Mesendoderm (in vitro differentiated cells): ENCODE data around the gene ARHGEF10L.

Experiments
- DNase-seq: peaks from one replicate; pipeline ENCODE4 v3.0.0; 2013
- H2AK5ac ChIP-seq: 2 replicates; pipeline ENCODE4 v1.6.1; 2013; ENCODE audit warnings: low read length, inconsistent platforms
- H2BK120ac ChIP-seq: 2 replicates; pipeline ENCODE4 v1.6.1; 2013; ENCODE audit warnings: low read depth, mild to moderate bottlenecking, low read length, moderate library complexity, mixed read lengths
- H2BK15ac ChIP-seq: replicated peaks from 2 replicates; pipeline ENCODE4 v1.6.1; 2013; ENCODE audit warnings: low read depth, mild to moderate bottlenecking, moderate library complexity
- H2BK5ac ChIP-seq: 2 replicates; pipeline ENCODE4 v1.6.1; 2013; ENCODE audit warnings: low read length, inconsistent platforms
- H3K18ac ChIP-seq: 2 replicates; pipeline ENCODE4 v1.6.1; 2013; ENCODE audit warnings: mild to moderate bottlenecking, low read length, mixed read lengths
- H3K23ac ChIP-seq: one replicate; pipeline ENCODE4 v1.6.1; 2013; ENCODE audit warnings: low read length
- H3K27ac ChIP-seq: 2 replicates; pipeline ENCODE4 v1.5.1; 2013; ENCODE audit warnings: low read depth, mild to moderate bottlenecking, inconsistent platforms, low read length, moderate library complexity
- H3K27me3 ChIP-seq: 2 replicates; pipeline ENCODE4 v1.6.1; 2013; ENCODE audit warnings: low read length, control low read depth, mild to moderate bottlenecking, inconsistent platforms; ENCODE audit not compliant: insufficient read depth, poor library complexity
- H3K36me3 ChIP-seq: 2 replicates; pipeline ENCODE4 v1.6.1; 2013; ENCODE audit warnings: low read length, inconsistent platforms; ENCODE audit not compliant: control insufficient read depth, insufficient read depth
- H3K4ac ChIP-seq: one replicate; pipeline ENCODE4 v1.6.1; 2013; ENCODE audit warnings: low read depth, mild to moderate bottlenecking, low read length, moderate library complexity
- H3K4me1 ChIP-seq: 2 replicates; pipeline ENCODE4 v1.6.1; 2013; ENCODE audit warnings: low read depth, low read length, inconsistent platforms; ENCODE audit not compliant: control insufficient read depth
- H3K4me2 ChIP-seq: 2 replicates; pipeline ENCODE4 v1.6.1; 2013; ENCODE audit warnings: low read length
- H3K4me3 ChIP-seq: 2 replicates; pipeline ENCODE4 v1.5.1; 2013; ENCODE audit warnings: mild to moderate bottlenecking, low read length
- H3K56ac ChIP-seq: one replicate; pipeline ENCODE4 v1.6.1; 2013; ENCODE audit warnings: low read length
- H3K79me1 ChIP-seq: 2 replicates; pipeline ENCODE4 v1.6.1; 2013; ENCODE audit warnings: low read length, inconsistent platforms
- H3K79me2 ChIP-seq: 2 replicates; pipeline ENCODE4 v1.6.1; 2013; ENCODE audit warnings: mild to moderate bottlenecking, low read length; ENCODE audit not compliant: control insufficient read depth, insufficient read depth
- H3K9ac ChIP-seq: 2 replicates; pipeline ENCODE4 v1.6.1; 2013; ENCODE audit warnings: low read length, inconsistent platforms
- H4K5ac ChIP-seq: one replicate; pipeline ENCODE4 v1.6.1; 2013; ENCODE audit warnings: low read length
- H4K8ac ChIP-seq: one replicate; pipeline ENCODE4 v1.6.1; 2013; ENCODE audit warnings: low read depth, mild to moderate bottlenecking, control low read depth, low read length, moderate library complexity
- WGBS: extraction: QIAGEN DNeasy Blood & Tissue Kit; methylation state at CpG from one replicate; pipeline ENCODE4 v1.1.7; 2013; ENCODE audit warnings: low lambda C conversion rate, missing lambda C conversion rate; ENCODE audit not compliant: insufficient coverage; ENCODE audit errors: extremely low coverage; 5-methylcytosine and 5-hydroxymethylcytosine counted together

Gene ARHGEF10L

GRCh38 chr1:17746920-17747319, 207.4 kb downstream of the ARHGEF10L start:
- Histone ChIP-seq H2BK120ac (no peak overlapping the region), H3K4me2 (no peak overlapping the region), H4K8ac (no peak overlapping the region), H3K23ac (no peak overlapping the region), H2AK5ac (no peak overlapping the region), H3K36me3 (no peaks in the 10 kb centered on the region), H3K79me1 (no peaks in the 10 kb centered on the region), H2BK15ac (no peak overlapping the region), H3K27me3 (no peaks in the 10 kb centered on the region), H3K18ac (no peak overlapping the region), H3K56ac (no peak overlapping the region), H3K27ac (no peak overlapping the region), H3K9ac (no peak overlapping the region), H4K5ac (no peak overlapping the region), H3K4me3 (no peak overlapping the region), H3K4me1 (no peaks in the 10 kb centered on the region), H3K4ac (no peak overlapping the region), H2BK5ac (no peak overlapping the region), H3K79me2 (no peaks in the 10 kb centered on the region)
- no CpG with 5 or more reads among the region's 2 CpGs for WGBS
- no peak for DNase-seq
